Astrocyte (in vitro differentiated cells and primary cell): ENCODE data around the gene DCAF15. TPM values are rescaled to one million over a fixed set of nuclear protein-coding genes. Genes with fewer than 3 reads are reported as not detected.

Experiments
- DNase-seq: peaks from one replicate; pipeline ENCODE4 v3.0.0-alpha.2; 2010; ENCODE audit warnings: low read depth
- FAIRE-seq: peaks from 2 replicates; lab custom pipeline; 2011; peaks lifted over from hg19 to GRCh38; lab: Jason Lieb, UNC
- H2AFZ ChIP-seq: 2 replicates; pipeline ENCODE4 v1.6.0; 2012; ENCODE audit warnings: low read depth, low read length, inconsistent platforms
- H3K27ac ChIP-seq: 2 replicates; pipeline ENCODE4 v1.5.1; 2011; ENCODE audit warnings: low read depth, low read length, inconsistent platforms
- H3K27me3 ChIP-seq: 2 replicates; pipeline ENCODE4 v1.6.0; 2011; ENCODE audit warnings: low read length, inconsistent platforms; ENCODE audit not compliant: insufficient read depth
- H3K36me3 ChIP-seq: 2 replicates; pipeline ENCODE4 v1.5.1; 2011; ENCODE audit warnings: low read length, inconsistent platforms; ENCODE audit not compliant: insufficient read depth
- H3K4me1 ChIP-seq: 2 replicates; pipeline ENCODE4 v1.5.1; 2011; ENCODE audit warnings: low read length, inconsistent platforms; ENCODE audit not compliant: insufficient read depth
- H3K4me2 ChIP-seq: 2 replicates; pipeline ENCODE4 v1.6.0; 2012; ENCODE audit warnings: low read length, inconsistent platforms
- H3K4me3 ChIP-seq: 2 replicates; pipeline ENCODE4 v1.5.1; 2011; ENCODE audit warnings: low read depth, mild to moderate bottlenecking, low read length, inconsistent platforms; ENCODE audit not compliant: insufficient read depth
- H3K79me2 ChIP-seq: 2 replicates; pipeline ENCODE4 v1.6.0; 2012; ENCODE audit warnings: mild to moderate bottlenecking, low read length, inconsistent platforms; ENCODE audit not compliant: insufficient read depth
- H3K9ac ChIP-seq: 2 replicates; pipeline ENCODE4 v1.6.0; 2012; ENCODE audit warnings: mild to moderate bottlenecking, low read length, inconsistent platforms
- H3K9me3 ChIP-seq: 2 replicates; pipeline ENCODE4 v1.5.1; 2012; ENCODE audit warnings: low read depth, mild to moderate bottlenecking, low read length, inconsistent platforms; ENCODE audit not compliant: insufficient read depth
- H4K20me1 ChIP-seq: 2 replicates; pipeline ENCODE4 v1.6.0; 2012; ENCODE audit warnings: low read length, inconsistent platforms; ENCODE audit not compliant: insufficient read depth
- H3K27ac Mint-ChIP-seq: one replicate; pipeline ENCODE4 v1.8.0; 2021; ENCODE audit warnings: mild to moderate bottlenecking, mixed read lengths; ENCODE audit not compliant: unreplicated experiment
- H3K27me3 Mint-ChIP-seq: one replicate; pipeline ENCODE4 v1.8.0; 2021; ENCODE audit warnings: low read depth, mixed read lengths; ENCODE audit not compliant: unreplicated experiment
- H3K36me3 Mint-ChIP-seq: one replicate; pipeline ENCODE4 v1.8.0; 2021; ENCODE audit warnings: low read depth, mixed read lengths; ENCODE audit not compliant: unreplicated experiment
- H3K4me1 Mint-ChIP-seq: one replicate; pipeline ENCODE4 v1.8.0; 2021; ENCODE audit warnings: low read depth, mixed read lengths; ENCODE audit not compliant: unreplicated experiment
- H3K4me3 Mint-ChIP-seq: one replicate; pipeline ENCODE4 v1.8.0; 2021; ENCODE audit warnings: mild to moderate bottlenecking, moderate library complexity, mixed read lengths; ENCODE audit not compliant: unreplicated experiment
- H3K9me3 Mint-ChIP-seq: one replicate; pipeline ENCODE4 v1.8.0; 2021; ENCODE audit warnings: mild to moderate bottlenecking, mixed read lengths; ENCODE audit not compliant: unreplicated experiment
- CTCF ChIP-seq: IDR thresholded peaks from 2 replicates; pipeline ENCODE4 v1.5.1; 2011; ENCODE audit warnings: low read depth, mild to moderate bottlenecking, inconsistent platforms, low read length, moderate library complexity; ENCODE audit not compliant: insufficient read depth
- EZH2 ChIP-seq: IDR thresholded peaks from 2 replicates; pipeline ENCODE4 v1.6.1; 2012; ENCODE audit warnings: mild to moderate bottlenecking, low read length, inconsistent platforms; ENCODE audit not compliant: insufficient read depth
- total RNA-seq: library from RNA; stranded (reverse); gene quantifications from 2 replicates; pipeline ENCODE4 v1.2.1, GENCODE V29; 2021

Gene DCAF15
- total RNA-seq, 1 donor from 2014 or later, result 32.2 TPM

GRCh38 chr19:13959962-13960862, 7.9 kb downstream of the DCAF15 start:
- H4K20me1 ChIP-seq, result peaks cover 9% of the 10 kb centered on the region
- no peaks in the 10 kb centered on the region for H3K9me3 ChIP-seq
- H3K4me3 ChIP-seq, result no peak overlapping the region
- Mint-ChIP-seq H3K4me3 (no peak overlapping the region), H3K9me3 (no peaks in the 10 kb centered on the region), H3K36me3 (peaks cover 29% of the 10 kb centered on the region), H3K4me1 (peaks cover 3% of the 10 kb centered on the region), H3K27ac (no peak overlapping the region), H3K27me3 (no peaks in the 10 kb centered on the region)
- H3K27me3 ChIP-seq, result no peaks in the 10 kb centered on the region
- no peak for TF ChIP-seq EZH2
- peak; percentile 15 for TF ChIP-seq CTCF
- FAIRE-seq, result no peak
- peaks cover 5% of the 10 kb centered on the region for H3K4me1 ChIP-seq
- no peak overlapping the region for H3K9ac ChIP-seq
- DNase-seq, result no peak
- no peaks in the 10 kb centered on the region for H3K79me2 ChIP-seq
- H3K27ac ChIP-seq, result no peak overlapping the region
- peaks cover 6% of the 10 kb centered on the region for H3K36me3 ChIP-seq
- no peak overlapping the region for H3K4me2 ChIP-seq
- H2AFZ ChIP-seq, result no peak overlapping the region

- H3K27ac ChIP-seq, result no peak overlapping the region
- no peaks in the 10 kb centered on the region for H3K79me2 ChIP-seq
- H2AFZ ChIP-seq, result no peak overlapping the region
- H3K9me3 Mint-ChIP-seq, result no peaks in the 10 kb centered on the region
- no peak overlapping the region for H3K4me3 ChIP-seq
- peaks cover 5% of the 10 kb centered on the region for H3K4me1 ChIP-seq
- peaks cover 3% of the 10 kb centered on the region for H3K4me1 Mint-ChIP-seq
- no peak overlapping the region for H3K4me2 ChIP-seq
- no peaks in the 10 kb centered on the region for H3K9me3 ChIP-seq
- H3K27ac Mint-ChIP-seq, result peak overlapping the region; percentile 62
- H4K20me1 ChIP-seq, result peaks cover 9% of the 10 kb centered on the region
- no peaks in the 10 kb centered on the region for H3K27me3 ChIP-seq
- peaks cover 27% of the 10 kb centered on the region for H3K36me3 Mint-ChIP-seq
- H3K36me3 ChIP-seq, result peaks cover 5% of the 10 kb centered on the region
- H3K9ac ChIP-seq, result no peak overlapping the region
- H3K27me3 Mint-ChIP-seq, result no peaks in the 10 kb centered on the region
- no peak overlapping the region for H3K4me3 Mint-ChIP-seq
- no peak for DNase-seq
- TF ChIP-seq CTCF, result no peak
- no peak for TF ChIP-seq EZH2
- no peak for FAIRE-seq
These were observed 8.8 kb downstream of the DCAF15 start for GRCh38 chr19:13960863-13961784.
